Activated naive CD4-positive, alpha-beta T cell treated with anti-CD3 and anti-CD28 coated beads for 36 hours (primary cell): Measurements from ENCODE around the gene PSMA5. TPM values are rescaled to one million over a fixed set of nuclear protein-coding genes. Genes with fewer than 3 reads are reported as not detected.
"Not testable (repeated sequence)": the region's sequence is repeated elsewhere in the genome, so short reads cannot be mapped to it uniquely, and the experiment has no call there.

Experiments used
- CTCF ChIA-PET: fragments of 350-600 bp; sonication (Branson Sonifier 250); formaldehyde crosslinking; loops from one replicate; lab custom pipeline; 2021; ENCODE audit warnings: antibody characterized with exemption; lab: Charles Lee
- DNase-seq: peaks from one replicate; pipeline ENCODE4 v3.0.0-alpha.2; 2020
- H3K27ac Mint-ChIP-seq: one replicate; pipeline ENCODE4 v1.8.0; 2021; ENCODE audit warnings: mild to moderate bottlenecking, mixed read lengths
- H3K27me3 Mint-ChIP-seq: one replicate; pipeline ENCODE4 v1.8.0; 2021; ENCODE audit warnings: low read depth, mixed read lengths
- H3K36me3 Mint-ChIP-seq: one replicate; pipeline ENCODE4 v1.8.0; 2021; ENCODE audit warnings: low read depth, mixed read lengths
- H3K4me1 Mint-ChIP-seq: one replicate; pipeline ENCODE4 v1.8.0; 2021; ENCODE audit warnings: low read depth, mixed read lengths
- H3K4me3 Mint-ChIP-seq: one replicate; pipeline ENCODE4 v1.8.0; 2021; ENCODE audit warnings: mild to moderate bottlenecking, moderate library complexity, mixed read lengths
- H3K9me3 Mint-ChIP-seq: one replicate; pipeline ENCODE4 v1.8.0; 2021; ENCODE audit warnings: mixed read lengths
- intact Hi-C: fragments of 100-400 bp; cut with micrococcal nuclease; formaldehyde crosslinking; loops from one replicate; pipeline ENCODE4 v1.15.1; 2023
- total RNA-seq, 2 experiments: library from RNA; stranded (reverse); gene quantifications; one replicate each; pipeline ENCODE4 v1.2.3, GENCODE V29; 2021

The PSMA5 gene
- total RNA-seq, 2 experiments from 2014 or later, result 181 to 202 TPM

DNA sequence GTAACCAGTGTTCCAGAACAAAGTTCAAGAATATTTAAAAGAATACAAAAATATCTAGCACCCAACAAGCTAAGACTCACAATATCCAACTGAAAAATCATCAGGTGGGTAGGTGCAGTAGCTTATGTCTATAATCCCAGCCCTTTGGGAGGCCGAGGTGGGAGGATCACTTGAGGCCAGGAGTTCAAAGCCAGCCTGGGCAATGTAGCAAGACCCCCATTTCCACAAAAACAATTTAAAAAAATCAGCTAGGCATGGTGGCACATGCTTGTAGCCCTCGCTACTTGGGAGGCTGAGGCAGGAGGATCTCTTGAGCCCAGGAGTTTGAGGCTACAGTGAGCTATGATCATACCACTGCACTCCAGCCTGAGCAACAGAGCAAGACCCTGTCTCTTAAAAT, 52.6 kb downstream of the PSMA5 start:
- CTCF ChIA-PET, result interaction anchor here (0.7 to 1.0 kb wide), 3 partner anchors 96 to 486 kb away, joined by 3 to 4 read pairs (median 4); no protein-coding TSS in a partner anchor
- H3K36me3 Mint-ChIP-seq, H3K27me3 Mint-ChIP-seq, DNase-seq, H3K9me3 Mint-ChIP-seq, H3K27ac Mint-ChIP-seq, intact Hi-C loops, H3K4me3 Mint-ChIP-seq: not testable (repeated sequence)
- peaks cover 18% of the 10 kb centered on the region for H3K4me1 Mint-ChIP-seq

DNA sequence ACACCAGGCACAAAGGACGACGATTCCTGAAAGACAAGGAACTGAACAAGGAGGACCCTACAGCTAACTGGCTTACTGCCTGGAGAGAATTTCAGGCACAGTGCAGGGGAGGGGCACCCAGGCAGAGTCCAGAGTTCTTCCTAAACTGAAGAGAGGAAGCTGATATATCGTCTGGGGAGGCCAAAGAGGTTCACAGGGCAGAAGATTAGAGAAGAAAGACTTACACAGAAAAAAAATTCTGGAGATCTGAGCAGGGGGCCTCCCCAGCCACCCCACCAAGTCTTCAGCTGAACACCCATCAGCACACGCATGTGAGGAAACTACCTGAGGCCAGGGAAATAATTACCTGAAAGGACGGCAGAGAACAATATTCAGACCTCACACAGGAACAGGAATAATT, 53.1 kb downstream of the PSMA5 start:
- no peak overlapping the region for H3K4me3 Mint-ChIP-seq
- no peaks in the 10 kb centered on the region for H3K36me3 Mint-ChIP-seq
- CTCF ChIA-PET, result interaction anchor here (0.9 to 1.8 kb wide), 3 partner anchors 25 to 173 kb away, joined by 3 to 4 read pairs (median 4); partner anchors contain the start of gene SORT1
- intact Hi-C loops, result no loop called here
- peaks cover 9% of the 10 kb centered on the region for H3K27me3 Mint-ChIP-seq
- H3K4me1 Mint-ChIP-seq, result peaks cover 18% of the 10 kb centered on the region
- no peaks in the 10 kb centered on the region for H3K9me3 Mint-ChIP-seq
- DNase-seq, result no peak
- H3K27ac Mint-ChIP-seq, result no peak overlapping the region

DNA sequence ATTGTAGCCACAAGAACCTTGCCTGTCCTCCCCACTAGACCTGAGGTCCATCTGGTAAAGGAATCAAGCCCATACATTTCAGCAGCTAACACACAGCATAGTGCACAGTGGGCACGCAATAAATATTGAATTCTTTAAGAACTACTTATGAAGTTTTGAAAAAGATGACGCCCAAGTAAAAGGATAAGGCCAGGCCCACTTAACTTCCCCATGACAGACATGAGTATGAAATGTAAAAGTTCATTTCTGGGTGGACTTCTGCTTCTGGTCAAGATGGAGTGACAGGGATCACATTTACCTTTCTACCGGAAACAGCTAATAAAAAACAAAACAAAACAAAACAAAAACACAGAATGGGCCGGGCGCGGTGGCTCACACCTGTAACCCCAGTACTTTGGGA, 54.0 kb downstream of the PSMA5 start:
- Mint-ChIP-seq H3K27me3 (peaks cover 11% of the 10 kb centered on the region), H3K9me3 (no peaks in the 10 kb centered on the region), H3K27ac (no peak overlapping the region), H3K36me3 (no peaks in the 10 kb centered on the region), H3K4me1 (peaks cover 18% of the 10 kb centered on the region), H3K4me3 (no peak overlapping the region)
- intact Hi-C loops, result no loop called here
- no peak for DNase-seq
- CTCF ChIA-PET, result interaction anchor here (1.8 kb wide), 1 partner anchor 26 kb away, joined by 4 read pairs; the partner anchor contains the start of gene SORT1

DNA sequence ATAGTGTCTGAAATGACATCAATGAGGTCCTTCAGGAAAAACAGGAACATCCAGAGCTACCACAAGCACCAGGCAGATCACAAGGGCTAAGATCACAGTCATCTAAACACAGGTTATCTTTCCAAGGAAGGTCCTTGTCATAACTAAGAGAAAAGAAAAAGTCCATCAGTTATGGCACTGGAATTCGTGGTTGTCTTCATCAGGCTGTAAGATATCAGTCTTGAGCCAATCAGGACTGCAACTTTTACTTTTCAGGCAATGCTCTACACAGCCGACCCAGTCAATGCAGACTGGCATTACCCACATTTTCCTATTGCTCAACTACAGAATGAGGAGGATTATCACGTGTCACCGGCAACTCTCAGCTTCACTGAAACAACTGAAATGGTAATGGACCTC, 54.9 kb downstream of the PSMA5 start:
- intact Hi-C loops, result no loop called here
- no peaks in the 10 kb centered on the region for H3K9me3 Mint-ChIP-seq
- CTCF ChIA-PET, result no interaction called here
- peaks cover 18% of the 10 kb centered on the region for H3K4me1 Mint-ChIP-seq
- peaks cover 13% of the 10 kb centered on the region for H3K27me3 Mint-ChIP-seq
- H3K4me3 Mint-ChIP-seq, result no peak overlapping the region
- peak; percentile 22 for DNase-seq
- H3K27ac Mint-ChIP-seq, result no peak overlapping the region
- no peaks in the 10 kb centered on the region for H3K36me3 Mint-ChIP-seq

DNA sequence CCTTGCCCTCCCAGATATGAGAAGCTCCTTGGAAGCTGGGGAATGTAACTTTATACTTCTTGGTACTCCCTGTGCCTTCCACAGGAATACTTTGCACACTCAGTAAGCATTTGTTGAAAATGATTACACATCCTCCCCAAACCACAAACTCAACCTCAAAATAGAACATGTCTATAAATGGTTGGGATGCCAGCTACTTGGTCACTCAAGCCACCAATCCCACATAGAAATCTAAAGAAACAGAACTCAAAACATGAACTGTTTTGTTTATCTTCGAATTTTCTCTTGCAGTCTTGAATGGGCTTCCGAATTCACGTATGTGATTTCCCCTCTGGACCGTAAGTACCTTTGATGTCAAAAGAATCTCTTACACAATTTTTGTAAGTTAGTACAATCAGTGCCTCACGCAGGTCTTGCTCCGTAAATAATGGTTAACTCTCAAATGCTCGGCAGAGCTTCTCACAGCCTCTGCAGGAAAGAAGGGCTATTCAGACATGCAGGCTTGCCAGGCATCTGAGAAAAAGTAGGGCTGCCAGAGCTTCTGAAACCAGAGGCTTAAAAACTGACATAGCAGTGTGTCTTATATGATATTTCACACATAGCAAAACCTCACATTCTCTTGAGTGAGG, 55.4 kb downstream of the PSMA5 start:
- DNase-seq, result peak; percentile 6
- H3K27ac Mint-ChIP-seq, result no peak overlapping the region

DNA sequence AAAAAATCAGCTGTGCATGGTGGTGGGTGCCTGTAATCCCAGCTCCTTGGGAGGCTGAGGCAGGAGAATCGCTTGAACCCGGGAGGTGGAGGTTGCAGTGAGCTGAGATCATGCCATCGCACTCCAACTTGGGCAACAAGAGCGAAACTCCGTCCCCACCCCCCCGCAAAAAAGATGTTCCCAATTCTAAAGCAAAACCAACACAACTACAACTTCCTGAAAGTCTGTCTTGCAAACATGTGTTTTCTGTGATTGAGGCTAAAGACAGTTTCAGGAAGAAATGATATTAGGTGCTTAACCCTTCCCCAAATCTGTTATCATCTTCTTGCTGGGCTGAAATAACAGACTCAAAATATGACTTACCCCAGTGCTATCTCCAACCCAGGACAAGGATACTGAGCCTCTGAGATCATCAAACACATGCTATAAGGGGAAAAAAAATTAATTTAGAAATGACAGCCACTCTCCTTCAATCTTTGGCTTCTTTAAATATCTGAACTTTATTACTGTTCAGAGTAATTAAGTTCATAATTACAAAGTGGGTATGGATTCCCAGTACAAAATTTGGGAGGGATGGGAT, 57.0 kb downstream of the PSMA5 start:
- no peak for DNase-seq
- Mint-ChIP-seq H3K27ac (no peak overlapping the region), H3K9me3 (no peaks in the 10 kb centered on the region), H3K27me3 (peaks cover 15% of the 10 kb centered on the region), H3K36me3 (no peaks in the 10 kb centered on the region), H3K4me3 (no peak overlapping the region), H3K4me1 (peaks cover 13% of the 10 kb centered on the region)
- intact Hi-C loops, result no loop called here
- CTCF ChIA-PET, result no interaction called here

More for the DNA sequence above, 55.4 kb downstream of the PSMA5 start:
- peaks cover 13% of the 10 kb centered on the region for H3K27me3 Mint-ChIP-seq
- H3K36me3 Mint-ChIP-seq, result no peaks in the 10 kb centered on the region
- H3K4me1 Mint-ChIP-seq, result peaks cover 17% of the 10 kb centered on the region
- H3K4me3 Mint-ChIP-seq, result no peak overlapping the region
- intact Hi-C loops, result no loop called here
- no peaks in the 10 kb centered on the region for H3K9me3 Mint-ChIP-seq
- CTCF ChIA-PET, result interaction anchor here (0.7 kb wide), 1 partner anchor 689 kb away, joined by 3 read pairs; no protein-coding TSS in a partner anchor

DNA sequence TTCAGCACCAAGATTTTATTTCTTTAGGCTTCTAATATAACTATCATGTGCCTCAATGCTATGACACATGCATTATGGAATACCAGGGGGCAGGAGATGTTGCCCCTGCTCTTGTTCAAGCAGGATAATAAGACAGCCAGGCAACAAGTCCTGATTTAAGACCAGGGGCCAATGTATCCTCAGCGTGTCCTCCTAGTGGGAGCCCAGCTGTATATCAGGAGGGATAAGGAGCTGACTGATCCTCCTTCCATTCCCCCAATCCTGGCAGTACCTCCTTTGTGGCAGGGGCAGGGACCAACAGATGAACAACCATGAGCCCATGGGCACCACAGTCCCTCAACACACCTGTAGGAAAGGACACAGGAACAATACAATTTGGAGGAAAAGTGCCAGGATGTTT, 57.8 kb downstream of the PSMA5 start:
- Mint-ChIP-seq H3K4me3 (no peak overlapping the region), H3K4me1 (peaks cover 13% of the 10 kb centered on the region), H3K27ac (no peak overlapping the region), H3K36me3 (no peaks in the 10 kb centered on the region), H3K27me3 (peaks cover 16% of the 10 kb centered on the region), H3K9me3 (no peaks in the 10 kb centered on the region)
- CTCF ChIA-PET, result no interaction called here
- no peak for DNase-seq
- intact Hi-C loops, result no loop called here

DNA sequence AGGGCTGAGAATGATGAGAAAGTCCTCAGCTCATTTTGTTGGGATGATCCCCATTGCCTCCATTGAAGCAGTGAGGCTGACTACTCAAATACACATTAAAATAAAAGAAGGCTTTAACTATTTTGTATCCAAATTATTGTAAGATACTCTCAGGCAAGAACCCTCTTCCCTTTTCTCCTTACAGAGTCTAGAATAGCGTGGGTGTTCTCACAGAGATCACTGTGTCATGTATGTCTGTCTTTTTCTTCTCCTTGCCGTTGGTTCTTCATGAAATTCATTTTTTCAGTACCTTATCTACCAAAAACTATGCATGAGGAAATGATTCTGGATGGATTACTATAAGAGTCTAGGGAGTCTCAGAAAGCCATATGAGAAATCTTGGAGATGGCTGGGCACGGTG, 58.6 kb downstream of the PSMA5 start:
- Mint-ChIP-seq H3K27ac (no peak overlapping the region), H3K4me3 (no peak overlapping the region), H3K36me3 (no peaks in the 10 kb centered on the region), H3K9me3 (no peaks in the 10 kb centered on the region), H3K4me1 (peaks cover 13% of the 10 kb centered on the region), H3K27me3 (peaks cover 12% of the 10 kb centered on the region)
- intact Hi-C loops, result no loop called here
- no peak for DNase-seq
- CTCF ChIA-PET, result no interaction called here

DNA sequence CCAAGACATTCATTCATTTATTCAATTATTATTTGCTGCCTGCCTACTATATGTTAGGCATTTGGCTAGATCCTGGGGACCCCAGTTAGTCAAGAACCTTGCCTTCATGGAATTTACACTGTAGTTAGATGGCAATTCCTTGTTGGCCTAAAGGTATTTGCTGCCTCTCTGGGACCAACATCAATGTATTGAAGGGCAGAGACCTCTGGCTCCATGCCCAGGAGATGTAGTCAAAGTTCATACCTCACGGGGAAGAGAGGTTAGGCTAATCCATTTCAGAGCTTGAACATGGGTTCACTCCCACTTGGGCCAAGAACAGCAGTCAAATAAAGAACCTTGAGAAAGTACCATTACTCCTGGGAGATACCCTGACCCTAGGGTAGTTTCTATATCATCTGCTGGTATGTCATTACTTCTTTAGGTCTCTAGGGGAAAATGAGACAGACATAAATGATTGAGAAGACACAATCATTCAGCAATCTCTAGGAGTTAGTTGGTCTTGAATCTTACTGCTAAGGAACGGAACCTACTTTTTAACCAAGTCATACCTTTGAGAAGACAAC, 60.5 kb downstream of the PSMA5 start:
- Mint-ChIP-seq H3K36me3 (no peaks in the 10 kb centered on the region), H3K4me1 (peaks cover 2% of the 10 kb centered on the region), H3K4me3 (no peak overlapping the region), H3K9me3 (no peaks in the 10 kb centered on the region), H3K27ac (no peak overlapping the region), H3K27me3 (peaks cover 12% of the 10 kb centered on the region)
- no peak for DNase-seq
- intact Hi-C loops, result no loop called here
- CTCF ChIA-PET, result no interaction called here

DNA sequence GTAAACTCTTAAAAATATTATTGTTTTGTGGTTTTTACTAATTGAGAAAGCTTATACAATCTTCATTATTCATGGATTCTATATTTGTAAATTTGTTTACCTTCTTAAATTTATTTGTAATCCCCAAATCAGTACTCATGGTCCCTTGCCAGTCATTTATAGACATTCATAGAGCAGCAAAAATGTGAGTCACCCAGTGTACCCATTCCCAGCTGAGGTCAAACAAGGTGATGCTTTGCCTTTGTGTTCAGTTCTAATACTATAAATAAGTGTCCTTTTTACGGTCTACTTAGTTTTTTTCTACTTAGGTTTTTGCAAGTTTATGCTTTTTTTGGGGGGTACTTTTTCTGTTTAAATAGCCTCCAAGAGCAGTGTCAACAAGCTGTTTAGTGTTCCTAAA, 64.6 kb downstream of the PSMA5 start:
- no peaks in the 10 kb centered on the region for H3K36me3 Mint-ChIP-seq
- no peaks in the 10 kb centered on the region for H3K9me3 Mint-ChIP-seq
- H3K4me3 Mint-ChIP-seq, result no peak overlapping the region
- CTCF ChIA-PET, result interaction anchor here (0.6 kb wide), 1 partner anchor 1134 kb away, joined by 3 read pairs; no protein-coding TSS in a partner anchor
- no peak for DNase-seq
- no peaks in the 10 kb centered on the region for H3K4me1 Mint-ChIP-seq
- intact Hi-C loops, result no loop called here
- H3K27me3 Mint-ChIP-seq, result peaks cover 4% of the 10 kb centered on the region
- H3K27ac Mint-ChIP-seq, result no peak overlapping the region

DNA sequence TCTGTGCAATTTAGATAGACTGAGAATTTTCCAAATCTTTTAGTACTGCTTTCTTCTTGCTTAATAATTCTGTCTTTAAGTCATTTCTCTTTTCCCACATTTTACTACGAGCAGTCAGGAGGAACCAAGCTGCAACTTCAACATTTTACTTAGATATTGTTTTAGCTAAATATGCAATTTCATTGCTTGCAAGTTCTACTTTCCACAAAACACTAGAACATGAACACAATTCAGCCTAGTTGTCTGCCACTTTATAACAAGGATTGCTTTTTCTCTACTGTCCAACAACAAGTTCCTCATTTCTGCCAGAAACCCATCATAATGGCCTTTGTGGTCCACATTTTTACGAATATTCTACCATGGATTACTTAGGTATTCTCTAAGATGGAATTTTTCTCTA, 65.2 kb downstream of the PSMA5 start:
- CTCF ChIA-PET, result no interaction called here
- H3K27ac Mint-ChIP-seq, result no peak overlapping the region
- H3K9me3 Mint-ChIP-seq, result no peaks in the 10 kb centered on the region
- intact Hi-C loops, result no loop called here
- H3K27me3 Mint-ChIP-seq, result peaks cover 3% of the 10 kb centered on the region
- H3K4me3 Mint-ChIP-seq, result no peak overlapping the region
- H3K36me3 Mint-ChIP-seq, result no peaks in the 10 kb centered on the region
- no peaks in the 10 kb centered on the region for H3K4me1 Mint-ChIP-seq
- DNase-seq, result no peak

DNA sequence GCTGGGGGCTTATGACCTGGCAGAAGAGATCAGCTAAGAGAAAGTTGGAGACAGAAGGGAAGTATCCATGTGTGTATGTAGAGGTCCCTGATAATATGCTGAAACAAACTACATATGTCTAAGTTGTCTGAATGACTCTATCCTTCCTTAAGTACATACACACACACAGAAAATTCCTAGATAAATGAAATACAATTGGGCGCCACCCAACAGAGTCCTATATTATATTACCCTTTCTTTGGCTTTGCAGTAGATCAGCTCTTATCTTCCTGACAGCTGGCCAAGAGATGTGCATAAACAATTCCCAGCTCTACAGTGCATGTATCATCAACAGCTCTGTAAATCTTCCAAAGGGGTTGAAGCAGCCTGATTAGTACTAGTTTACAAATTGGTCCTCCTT, 68.6 kb downstream of the PSMA5 start:
- DNase-seq, result no peak
- intact Hi-C loops, result no loop called here
- no peaks in the 10 kb centered on the region for H3K36me3 Mint-ChIP-seq
- peaks cover 4% of the 10 kb centered on the region for H3K4me1 Mint-ChIP-seq
- no peak overlapping the region for H3K4me3 Mint-ChIP-seq
- no peaks in the 10 kb centered on the region for H3K9me3 Mint-ChIP-seq
- CTCF ChIA-PET, result interaction anchor here (0.6 kb wide), 1 partner anchor 9 kb away, joined by 3 read pairs; no protein-coding TSS in a partner anchor
- H3K27me3 Mint-ChIP-seq, result peaks cover 2% of the 10 kb centered on the region
- no peak overlapping the region for H3K27ac Mint-ChIP-seq

DNA sequence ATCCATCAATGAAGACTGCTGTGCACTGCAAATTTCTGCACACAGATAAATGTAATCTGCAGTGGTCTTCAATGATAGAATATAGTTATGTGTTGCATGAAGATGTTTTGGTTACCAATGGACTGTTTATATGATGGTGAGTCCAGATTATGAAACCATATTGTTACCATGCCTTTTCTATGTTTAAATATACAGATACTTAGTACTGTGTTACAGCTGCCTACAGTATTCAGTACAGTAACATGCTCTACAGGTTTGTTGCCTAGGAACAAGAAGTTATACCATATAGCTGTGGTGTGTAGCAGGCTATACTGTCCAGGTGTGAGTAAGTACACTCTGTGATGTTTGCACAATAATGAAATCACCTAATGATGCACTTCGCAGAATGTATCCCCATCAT, 69.3 kb downstream of the PSMA5 start:
- no peak overlapping the region for H3K27ac Mint-ChIP-seq
- H3K36me3 Mint-ChIP-seq, result no peaks in the 10 kb centered on the region
- peaks cover 2% of the 10 kb centered on the region for H3K27me3 Mint-ChIP-seq
- H3K4me3 Mint-ChIP-seq, result no peak overlapping the region
- H3K9me3 Mint-ChIP-seq, result no peaks in the 10 kb centered on the region
- intact Hi-C loops, result no loop called here
- peaks cover 4% of the 10 kb centered on the region for H3K4me1 Mint-ChIP-seq
- DNase-seq, result no peak
- CTCF ChIA-PET, result no interaction called here
